Gastroesophageal sphincter (tissue), 4 donors: Measurements from ENCODE around the gene MR1. TPM values are rescaled to one million over a fixed set of nuclear protein-coding genes. Genes with fewer than 3 reads are reported as not detected.

ENCODE experiments used
- ATAC-seq: fragments of 150-250 bp; one replicate; pipeline ENCODE4 v1.9.1; 2016; ENCODE audit warnings: mild to moderate bottlenecking, moderate library complexity
- H3K27ac ChIP-seq, 4 donors: fragments of 200-600 bp; sonication (generic) in 3 of 4; 1 replicate in 3 of 4; 2 replicates in 1 of 4; pipeline ENCODE4 v1.5.1; 2016 to 2019
- H3K27me3 ChIP-seq: fragments of 200-600 bp; sonication (generic); one replicate; pipeline ENCODE4 v1.5.1; 2019
- H3K36me3 ChIP-seq, 2 donors: fragments of 200-600 bp; sonication (generic); one replicate each; pipeline ENCODE4 v1.5.1; 2019; ENCODE audit warnings: control low read depth in 1 of 2
- H3K4me1 ChIP-seq, 3 donors: fragments of 200-600 bp; sonication (generic); 1 replicate in 2 of 3; 2 replicates in 1 of 3; pipeline ENCODE4 v1.5.1; 2016 to 2019; ENCODE audit warnings: control low read depth in 2 of 3
- H3K4me3 ChIP-seq, 2 donors: fragments of 200-600 bp; sonication (generic); one replicate each; pipeline ENCODE4 v1.5.1; 2019; ENCODE audit warnings: mild to moderate bottlenecking in 1 of 2, moderate library complexity in 1 of 2
- H3K9me3 ChIP-seq, 3 donors: fragments of 200-600 bp; sonication (generic); one replicate each; pipeline ENCODE4 v1.5.1; 2017 to 2019; ENCODE audit warnings: control low read depth in 2 of 3
- CTCF ChIP-seq, 4 experiments: fragments of 200-600 bp in 2 of 4; fragments of 450-650 bp in 2 of 4; sonication (generic) in 1 of 4; IDR thresholded peaks; one replicate each; pipeline ENCODE4 v1.5.1; 2017 to 2019; ENCODE audit warnings: antibody characterized with exemption in 4 of 4, mild to moderate bottlenecking in 2 of 4, moderate library complexity in 2 of 4
- EP300 ChIP-seq: sonication (generic); formaldehyde crosslinking; IDR thresholded peaks from one replicate; pipeline ENCODE4 v1.6.1; 2017; ENCODE audit warnings: antibody characterized with exemption, mild to moderate bottlenecking
- POLR2A ChIP-seq, 2 donors: fragments of 450-650 bp; IDR thresholded peaks; one replicate each; pipeline ENCODE4 v1.6.1; 2017; ENCODE audit warnings: antibody characterized with exemption in 2 of 2, mild to moderate bottlenecking in 2 of 2, moderate library complexity in 1 of 2
- POLR2AphosphoS5 ChIP-seq: sonication (generic); formaldehyde crosslinking; IDR thresholded peaks from one replicate; pipeline ENCODE4 v1.6.1; 2017; ENCODE audit warnings: antibody characterized with exemption
- WGBS, 2 donors: methylation state at CpG; one replicate each; pipeline ENCODE4 v1.1.5; 2018; ENCODE audit warnings: low coverage in 1 of 2; 5-methylcytosine and 5-hydroxymethylcytosine counted together
- total RNA-seq, 4 donors: library from RNA; depleted of rRNA; stranded (reverse); fragments of >200 nt; gene quantifications; one replicate each; pipeline ENCODE4 v1.1.0, GENCODE V29; 2016

Gene MR1
- total RNA-seq, 4 donors from 2014 or later: 15.3 to 19.8 (median 18.2) TPM

DNA sequence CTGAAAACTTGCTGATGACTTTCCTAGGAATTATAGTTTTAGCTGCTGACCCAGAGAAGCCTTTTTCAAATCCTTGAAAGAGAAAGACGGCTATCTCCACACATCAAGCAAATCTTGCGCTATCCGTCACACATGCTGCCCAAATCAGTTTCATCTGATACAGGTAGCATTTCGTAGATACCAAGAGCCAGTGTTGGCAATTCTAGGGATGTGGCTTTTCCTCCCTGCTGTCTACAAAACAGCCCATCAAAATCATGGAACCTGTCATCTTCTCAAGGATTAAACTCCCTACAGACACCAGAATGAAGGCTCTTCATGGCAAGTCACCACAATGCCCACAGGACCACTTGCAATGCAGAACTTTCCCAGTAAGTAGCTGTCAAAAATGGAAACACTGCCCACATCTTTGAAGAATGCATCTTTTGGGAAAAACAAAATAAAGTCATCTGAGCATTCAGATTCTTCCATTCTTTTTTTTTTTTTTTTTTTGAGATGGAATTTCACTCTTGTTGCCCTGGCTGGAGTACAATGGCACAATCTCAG, 21.5 kb upstream of the MR1 start:
- no peak for TF ChIP-seq POLR2A (IDR thresholded peaks at IDR 0.05)
- TF ChIP-seq POLR2AphosphoS5: no peak
- Histone ChIP-seq H3K4me1 (peaks cover 7 to 41% (median 19%) of the 10 kb centered on the region in 3 donors), H3K4me3 (no peak overlapping the region), H3K27ac (peak overlapping the region in 1 of 4 donors; percentile 65), H3K27me3 (no peaks in the 10 kb centered on the region), H3K9me3 (no peaks in the 10 kb centered on the region), H3K36me3 (no peaks in the 10 kb centered on the region)
- 97% methylated on average over 4 of the region's 4 CpGs; no CpG with 5 or more reads in 1 of the 2 donors for WGBS, 2 donors
- no peak for ATAC-seq

DNA sequence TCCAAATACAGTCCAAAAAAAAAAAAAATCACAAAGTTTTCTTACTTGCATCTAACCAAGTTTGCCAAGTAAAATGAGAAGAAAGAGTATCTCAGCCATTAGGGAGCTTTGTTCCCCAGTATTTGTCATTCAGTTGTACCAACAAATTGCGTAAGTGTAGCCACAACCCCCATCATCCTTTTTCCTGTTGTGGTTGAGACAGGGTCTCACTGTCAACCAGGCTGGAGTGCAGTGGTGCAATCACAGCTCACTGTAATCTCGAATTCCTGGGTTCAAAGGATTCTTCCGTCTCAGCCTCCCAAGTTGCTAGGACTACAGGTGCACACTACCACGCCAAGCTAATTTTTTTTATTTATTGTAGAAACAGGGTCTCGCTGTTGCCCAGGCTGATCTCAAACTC, 20.6 kb upstream of the MR1 start:
- no peaks in the 10 kb centered on the region for H3K9me3 ChIP-seq
- H3K36me3 ChIP-seq: no peaks in the 10 kb centered on the region
- ATAC-seq: no peak
- H3K27me3 ChIP-seq: no peaks in the 10 kb centered on the region
- WGBS, 2 donors: 91 to 92% methylated on average over 5 of the region's 5 CpGs
- no peak overlapping the region for H3K27ac ChIP-seq
- TF ChIP-seq POLR2A (IDR thresholded peaks at IDR 0.05) (no peak), EP300 (no peak), CTCF (IDR thresholded peaks at IDR 0.05) (no peak), POLR2AphosphoS5 (no peak)
- no peak overlapping the region for H3K4me3 ChIP-seq
- peaks cover 7 to 41% (median 19%) of the 10 kb centered on the region in 3 donors for H3K4me1 ChIP-seq

GRCh38 chr1:181014477-181015250, 19.1 kb upstream of the MR1 start:
- no peaks in the 10 kb centered on the region for H3K27me3 ChIP-seq
- no peak overlapping the region for H3K4me3 ChIP-seq
- no peaks in the 10 kb centered on the region for H3K36me3 ChIP-seq
- H3K27ac ChIP-seq: no peak overlapping the region
- no peaks in the 10 kb centered on the region for H3K9me3 ChIP-seq
- no peak for ATAC-seq
- WGBS, 2 donors: 64 to 84% methylated on average over 2 of the region's 2 CpGs
- H3K4me1 ChIP-seq: peaks cover 7 to 52% (median 19%) of the 10 kb centered on the region in 3 donors
- TF ChIP-seq POLR2AphosphoS5 (no peak), EP300 (no peak), CTCF (IDR thresholded peaks at IDR 0.05) (no peak), POLR2A (IDR thresholded peaks at IDR 0.05) (no peak)

DNA sequence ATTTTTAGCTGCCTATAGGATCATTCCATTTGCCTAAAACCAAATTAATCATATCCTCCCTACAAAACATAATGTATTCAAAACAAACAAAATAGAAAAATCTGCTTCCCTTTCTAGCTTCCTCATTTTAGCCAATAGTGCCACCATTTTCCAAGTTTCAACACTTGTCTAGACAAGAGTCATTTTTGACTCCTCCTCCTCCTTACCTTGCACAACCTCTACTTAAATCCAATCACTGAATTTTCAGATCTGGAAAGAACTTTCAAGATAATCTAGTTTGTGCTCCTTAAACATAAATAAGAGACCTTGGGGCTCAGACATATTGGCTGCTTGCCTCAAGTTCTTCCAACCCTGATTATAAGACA, 18.6 kb upstream of the MR1 start:
- TF ChIP-seq POLR2AphosphoS5: no peak
- no peak overlapping the region for H3K27ac ChIP-seq
- H3K9me3 ChIP-seq: no peaks in the 10 kb centered on the region
- H3K4me3 ChIP-seq: no peak overlapping the region
- peaks cover 6 to 52% (median 19%) of the 10 kb centered on the region in 3 donors for H3K4me1 ChIP-seq
- no peaks in the 10 kb centered on the region for H3K36me3 ChIP-seq
- no peak for ATAC-seq
- H3K27me3 ChIP-seq: no peaks in the 10 kb centered on the region

- H3K27ac ChIP-seq: no peak overlapping the region
- H3K9me3 ChIP-seq: no peaks in the 10 kb centered on the region
- no peaks in the 10 kb centered on the region for H3K27me3 ChIP-seq
- WGBS, 2 donors: 90 to 92% methylated on average over 6 to 8 of the region's 8 CpGs
- no peak overlapping the region for H3K4me3 ChIP-seq
- ATAC-seq: no peak
- TF ChIP-seq EP300 (no peak), POLR2A (IDR thresholded peaks at IDR 0.05) (no peak), POLR2AphosphoS5 (no peak), CTCF (IDR thresholded peaks at IDR 0.05) (no peak)
- peaks cover 0 to 52% (median 6%) of the 10 kb centered on the region in 3 donors for H3K4me1 ChIP-seq
- H3K36me3 ChIP-seq: no peaks in the 10 kb centered on the region
Measured at GRCh38 chr1:181016563-181016962, 17.2 kb upstream of the MR1 start.
